Measurements from ENCODE around the gene BET1. TPM values are rescaled to one million over a fixed set of nuclear protein-coding genes. Genes with fewer than 3 reads are reported as not detected.

Gene BET1
- polyA plus RNA-seq, 1 of the 3 experiments (the other 2 are of a cell fraction): 20.1 TPM

- ChIA-PET POLR2A (interaction anchor here (0.7 kb wide), 1 partner anchor 50 kb away, joined by 5 read pairs; the partner anchor contains the start of gene GNG11), CTCF (interaction anchor here (1.1 to 1.8 kb wide), 5 partner anchors 10 to 465 kb away, joined by 3 to 5 read pairs (median 4); partner anchors contain the start of gene GNG11)
- Histone ChIP-seq H3K4me2 (no peak overlapping the region), H4K20me1 (ENCODE audit: insufficient read depth) (no peaks in the 10 kb centered on the region), H3F3A (replicated peaks; ENCODE audit: insufficient read depth) (no peaks in the 10 kb centered on the region), H3K4me3 (ENCODE audit: low read depth in 2 of 2, low read length in 1 of 2) (no peak overlapping the region), H3K27ac (ENCODE audit: low read depth in 2 of 2, low read length in 1 of 2) (peak overlapping the region in 1 of 2 experiments; percentile 98; a peak in 2 of 4 replicates), H3K9ac (no peak overlapping the region), H3K9me2 (no peaks in the 10 kb centered on the region), H3K4me1 (ENCODE audit: control insufficient read depth in 1 of 2, insufficient read depth in 2 of 2, low read depth in 1 of 2, low read length in 1 of 2) (peaks cover 0 to 32% of the 10 kb centered on the region in 2 experiments; a peak in 2 of 4 replicates), H3K79me2 (ENCODE audit: insufficient read depth) (no peaks in the 10 kb centered on the region), H3K27me3 (ENCODE audit: insufficient read depth) (no peaks in the 10 kb centered on the region), H3K9me3 (no peaks in the 10 kb centered on the region), H3K36me3 (replicated peaks in 1 of 2; ENCODE audit: control insufficient read depth in 1 of 2, insufficient read depth in 2 of 2, low read length in 1 of 2) (no peaks in the 10 kb centered on the region), H2AFZ (ENCODE audit: low read depth) (no peak overlapping the region)
- DNase-seq: peak; percentile 38
- 40% methylated on average over 6 of the region's 6 CpGs for WGBS (ENCODE audit: low lambda C conversion rate)
- TF ChIP-seq CHD2 (IDR thresholded peaks at IDR 0.05; ENCODE audit: low read length, partially characterized antibody) (peak; percentile 59), ELF1 (IDR thresholded peaks at IDR 0.05) (no peak), RFX5 (IDR thresholded peaks at IDR 0.05; ENCODE audit: low read length) (no peak), SMC3 (IDR thresholded peaks at IDR 0.05; ENCODE audit: low read depth, low read length) (no peak), FOXM1 (IDR thresholded peaks at IDR 0.05; ENCODE audit: low read depth) (no peak), RCOR1 (IDR thresholded peaks at IDR 0.05; ENCODE audit: low read length) (peak; percentile 92), TEAD4 (IDR thresholded peaks at IDR 0.05; ENCODE audit: borderline replicate concordance, insufficient read depth) (peak; percentile 34; the same call in 1 of the 2 replicates), TAF1 (IDR thresholded peaks at IDR 0.05; ENCODE audit: borderline replicate concordance, low read depth, low read length) (no peak), RAD21 (IDR thresholded peaks at IDR 0.05; ENCODE audit: low read length) (peak; percentile 22), TCF12 (IDR thresholded peaks at IDR 0.05) (peak; percentile 61), GATA2 (CRISPR knock-in tag; IDR thresholded peaks at IDR 0.05) (peak; percentile 79), REST (IDR thresholded peaks at IDR 0.05; ENCODE audit: low read depth, low read length) (no peak), EP300 (IDR thresholded peaks at IDR 0.05; ENCODE audit: borderline replicate concordance in 1 of 2, low read depth in 1 of 2, low read length in 1 of 2) (peak; percentile 27 to 95; a peak in 3 of 4 replicates), YY1 (IDR thresholded peaks at IDR 0.05; ENCODE audit: low read depth) (no peak), RXRA (IDR thresholded peaks at IDR 0.05; ENCODE audit: borderline replicate concordance, low read depth) (no peak), MEF2A (IDR thresholded peaks at IDR 0.05; ENCODE audit: borderline replicate concordance, low read depth) (no peak), NRF1 (IDR thresholded peaks at IDR 0.05; ENCODE audit: low read depth, low read length) (no peak), POLR2AphosphoS5 (IDR thresholded peaks at IDR 0.05; ENCODE audit: low read depth, low read length) (peak; percentile 52; the same call in 1 of the 2 replicates), SIN3A (IDR thresholded peaks at IDR 0.05; ENCODE audit: borderline replicate concordance, low read depth, low read length) (no peak), FOXJ3 (CRISPR knock-in tag; IDR thresholded peaks at IDR 0.05) (peak; percentile 78), ZBTB33 (IDR thresholded peaks at IDR 0.05; ENCODE audit: borderline replicate concordance, low read depth) (no peak)
- TF ChIP-seq, protein P1, sequence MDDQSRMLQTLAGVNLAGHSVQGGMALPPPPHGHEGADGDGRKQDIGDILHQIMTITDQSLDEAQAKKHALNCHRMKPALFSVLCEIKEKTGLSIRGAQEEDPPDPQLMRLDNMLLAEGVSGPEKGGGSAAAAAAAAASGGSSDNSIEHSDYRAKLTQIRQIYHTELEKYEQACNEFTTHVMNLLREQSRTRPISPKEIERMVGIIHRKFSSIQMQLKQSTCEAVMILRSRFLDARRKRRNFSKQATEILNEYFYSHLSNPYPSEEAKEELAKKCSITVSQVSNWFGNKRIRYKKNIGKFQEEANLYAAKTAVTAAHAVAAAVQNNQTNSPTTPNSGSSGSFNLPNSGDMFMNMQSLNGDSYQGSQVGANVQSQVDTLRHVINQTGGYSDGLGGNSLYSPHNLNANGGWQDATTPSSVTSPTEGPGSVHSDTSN (IDR thresholded peaks at IDR 0.05): peak; percentile 49; the same call in 1 of the 2 replicates
- TF ChIP-seq, protein P2, sequence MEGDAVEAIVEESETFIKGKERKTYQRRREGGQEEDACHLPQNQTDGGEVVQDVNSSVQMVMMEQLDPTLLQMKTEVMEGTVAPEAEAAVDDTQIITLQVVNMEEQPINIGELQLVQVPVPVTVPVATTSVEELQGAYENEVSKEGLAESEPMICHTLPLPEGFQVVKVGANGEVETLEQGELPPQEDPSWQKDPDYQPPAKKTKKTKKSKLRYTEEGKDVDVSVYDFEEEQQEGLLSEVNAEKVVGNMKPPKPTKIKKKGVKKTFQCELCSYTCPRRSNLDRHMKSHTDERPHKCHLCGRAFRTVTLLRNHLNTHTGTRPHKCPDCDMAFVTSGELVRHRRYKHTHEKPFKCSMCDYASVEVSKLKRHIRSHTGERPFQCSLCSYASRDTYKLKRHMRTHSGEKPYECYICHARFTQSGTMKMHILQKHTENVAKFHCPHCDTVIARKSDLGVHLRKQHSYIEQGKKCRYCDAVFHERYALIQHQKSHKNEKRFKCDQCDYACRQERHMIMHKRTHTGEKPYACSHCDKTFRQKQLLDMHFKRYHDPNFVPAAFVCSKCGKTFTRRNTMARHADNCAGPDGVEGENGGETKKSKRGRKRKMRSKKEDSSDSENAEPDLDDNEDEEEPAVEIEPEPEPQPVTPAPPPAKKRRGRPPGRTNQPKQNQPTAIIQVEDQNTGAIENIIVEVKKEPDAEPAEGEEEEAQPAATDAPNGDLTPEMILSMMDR (IDR thresholded peaks at IDR 0.05): no peak
- TF ChIP-seq, protein P3, sequence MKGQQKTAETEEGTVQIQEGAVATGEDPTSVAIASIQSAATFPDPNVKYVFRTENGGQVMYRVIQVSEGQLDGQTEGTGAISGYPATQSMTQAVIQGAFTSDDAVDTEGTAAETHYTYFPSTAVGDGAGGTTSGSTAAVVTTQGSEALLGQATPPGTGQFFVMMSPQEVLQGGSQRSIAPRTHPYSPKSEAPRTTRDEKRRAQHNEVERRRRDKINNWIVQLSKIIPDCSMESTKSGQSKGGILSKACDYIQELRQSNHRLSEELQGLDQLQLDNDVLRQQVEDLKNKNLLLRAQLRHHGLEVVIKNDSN (IDR thresholded peaks at IDR 0.05; ENCODE audit: borderline replicate concordance, low read depth): no peak
Measured at GRCh38 chr7:93972029-93972725, 32.0 kb downstream of the BET1 start.
